ENCODE results near the gene LRP2.
"Not testable (repeated sequence)": the region's sequence is repeated elsewhere in the genome, so short reads cannot be mapped to it uniquely, and the experiment has no call there.

The LRP2 gene

GRCh38 chr2:169165791-169166190 lies 196.5 kb downstream of the LRP2 start:
- no peak for DNase-seq

GRCh38 chr2:169164311-169164710 lies 198.0 kb downstream of the LRP2 start:
- DNase-seq: no peak

GRCh38 chr2:169162613-169163012 lies 199.7 kb downstream of the LRP2 start:
- no peak for DNase-seq

GRCh38 chr2:169160926-169161481 lies 201.3 kb downstream of the LRP2 start:
- DNase-seq: no peak

- no peak for DNase-seq
Observed at GRCh38 chr2:169159686-169160085, 202.6 kb downstream of the LRP2 start.

GRCh38 chr2:169158874-169159273 lies 203.5 kb downstream of the LRP2 start:
- DNase-seq: no peak

- DNase-seq: no peak
Observed at GRCh38 chr2:169146220-169146619, 216.1 kb downstream of the LRP2 start.

- DNase-seq: no peak
Observed at GRCh38 chr2:169143998-169144397, 218.3 kb downstream of the LRP2 start.

- peak; percentile 72 to 75 for DNase-seq
Observed at GRCh38 chr2:169141713-169142352, 220.5 kb downstream of the LRP2 start.

GRCh38 chr2:169139993-169140767 lies 222.2 kb downstream of the LRP2 start:
- no peak for DNase-seq

- no peak for DNase-seq
Observed at GRCh38 chr2:169139145-169139544, 223.2 kb downstream of the LRP2 start.

- no peak for DNase-seq
Observed at GRCh38 chr2:169137924-169138323, 224.4 kb downstream of the LRP2 start.

GRCh38 chr2:169136885-169137534 lies 225.3 kb downstream of the LRP2 start:
- DNase-seq: no peak

GRCh38 chr2:169136428-169136827 lies 225.9 kb downstream of the LRP2 start:
- DNase-seq: not testable (repeated sequence)

- not testable (repeated sequence) for DNase-seq
Observed at GRCh38 chr2:169134272-169134671, 228.1 kb downstream of the LRP2 start.

- no peak for DNase-seq
Observed at GRCh38 chr2:169131587-169132512, 230.5 kb downstream of the LRP2 start.

GRCh38 chr2:169129703-169130243 lies 232.6 kb downstream of the LRP2 start:
- DNase-seq: no peak

GRCh38 chr2:169119851-169120250 lies 242.5 kb downstream of the LRP2 start:
- no peak for DNase-seq

GRCh38 chr2:169119123-169119760 lies 243.1 kb downstream of the LRP2 start:
- no peak for DNase-seq

- no peak for DNase-seq
Observed at GRCh38 chr2:169118060-169118459, 244.3 kb downstream of the LRP2 start.

GRCh38 chr2:169116993-169117392 lies 245.3 kb downstream of the LRP2 start:
- no peak for DNase-seq

- DNase-seq: no peak
Observed at GRCh38 chr2:169116327-169116726, 246.0 kb downstream of the LRP2 start.

Data from activated T-cell treated with anti-CD3 and anti-CD28 coated beads, Interleukin-2, amount 50 U/mL, for 48 hours (primary cell).